NCI-H146 treated with DMSO at 0.1 percent for 48 hours (cell line): ENCODE results near the gene SSH2.
A peak's percentile ranks its signal among the peaks of the same experiment; 100 is the strongest.
"Not testable (repeated sequence)": the region's sequence is repeated elsewhere in the genome, so short reads cannot be mapped to it uniquely, and the experiment has no call there.

ENCODE experiments used
- DNase-seq: peaks from one replicate; lab custom pipeline; 2025; ENCODE audit not compliant: unreplicated experiment; lab: John Stamatoyannopoulos, UW

Gene SSH2

GRCh38 chr17:29779812-29780190 is 150.2 kb downstream of the SSH2 start:
- not testable (repeated sequence) for DNase-seq

GRCh38 chr17:29778956-29779811 is 150.8 kb downstream of the SSH2 start:
- DNase-seq = peak; percentile 7

- DNase-seq = no peak
Observed at GRCh38 chr17:29777663-29778062, 152.4 kb downstream of the SSH2 start.

- no peak for DNase-seq
Observed at GRCh38 chr17:29776026-29776425, 154.0 kb downstream of the SSH2 start.

GRCh38 chr17:29772981-29773380 is 157.0 kb downstream of the SSH2 start:
- DNase-seq = no peak

GRCh38 chr17:29771546-29771945 is 158.5 kb downstream of the SSH2 start:
- DNase-seq = no peak

- DNase-seq = no peak
Observed at GRCh38 chr17:29769225-29769624, 160.8 kb downstream of the SSH2 start.

GRCh38 chr17:29766796-29767327 is 163.2 kb downstream of the SSH2 start:
- DNase-seq = no peak

GRCh38 chr17:29764748-29765147 is 165.3 kb downstream of the SSH2 start:
- no peak for DNase-seq

GRCh38 chr17:29764217-29764616 is 165.8 kb downstream of the SSH2 start:
- DNase-seq = no peak

GRCh38 chr17:29763273-29763672 is 166.8 kb downstream of the SSH2 start:
- no peak for DNase-seq

GRCh38 chr17:29761040-29761761 is 168.8 kb downstream of the SSH2 start:
- peak; percentile 29 for DNase-seq

- no peak for DNase-seq
Observed at GRCh38 chr17:29760279-29761039, 169.6 kb downstream of the SSH2 start.

- DNase-seq = no peak
Observed at GRCh38 chr17:29758255-29758654, 171.8 kb downstream of the SSH2 start.

GRCh38 chr17:29757788-29758187 is 172.2 kb downstream of the SSH2 start:
- DNase-seq = no peak

- DNase-seq = no peak
Observed at GRCh38 chr17:29753845-29754439, 176.1 kb downstream of the SSH2 start.

GRCh38 chr17:29749045-29749825 is 180.8 kb downstream of the SSH2 start:
- DNase-seq = no peak

GRCh38 chr17:29748400-29748799 is 181.6 kb downstream of the SSH2 start:
- no peak for DNase-seq

GRCh38 chr17:29747660-29748059 is 182.4 kb downstream of the SSH2 start:
- no peak for DNase-seq

- DNase-seq = no peak
Observed at GRCh38 chr17:29746669-29747068, 183.4 kb downstream of the SSH2 start.
